Lung (tissue), 12 donors: ENCODE measurements around the gene ZNF536. TPM values are rescaled to one million over a fixed set of nuclear protein-coding genes. Genes with fewer than 3 reads are reported as not detected.

Source experiments
- ATAC-seq: fragments of 200-7000 bp; cut with Tn5 transposase; one replicate; pipeline ENCODE4 v1.9.1; 2020; ENCODE audit warnings: moderate number of reproducible peaks; ENCODE audit not compliant: insufficient read depth, low FRiP score
- DNase-seq, 3 donors: peaks; one replicate each; pipeline ENCODE4 v3.0.0-alpha.2; 2013 to 2017
- H3K27ac ChIP-seq, 2 donors: one replicate each; pipeline ENCODE4 v1.5.1; 2013; ENCODE audit warnings: mild to moderate bottlenecking in 2 of 2, moderate library complexity in 2 of 2, control low read depth in 1 of 2, inconsistent platforms in 1 of 2, low read depth in 1 of 2, low read length in 1 of 2
- H3K27me3 ChIP-seq, 3 donors: one replicate each; pipeline ENCODE4 v1.5.1; 2013; ENCODE audit warnings: low read length in 2 of 3; ENCODE audit not compliant: control insufficient read depth in 3 of 3, insufficient read depth in 3 of 3
- H3K36me3 ChIP-seq, 4 donors: one replicate each; pipeline ENCODE4 v1.5.1; 2013; ENCODE audit warnings: low read length in 4 of 4, mild to moderate bottlenecking in 1 of 4, moderate library complexity in 1 of 4; ENCODE audit not compliant: control insufficient read depth in 4 of 4, insufficient read depth in 4 of 4
- H3K4me1 ChIP-seq, 5 donors: one replicate each; pipeline ENCODE4 v1.5.1; 2013; ENCODE audit warnings: low read length in 5 of 5, mild to moderate bottlenecking in 2 of 5, moderate library complexity in 1 of 5; ENCODE audit not compliant: control insufficient read depth in 5 of 5, insufficient read depth in 5 of 5
- H3K4me3 ChIP-seq: one replicate; pipeline ENCODE4 v1.5.1; 2013; ENCODE audit warnings: mild to moderate bottlenecking, control low read depth, moderate library complexity
- H3K9ac ChIP-seq, 2 donors: one replicate each; pipeline ENCODE4 v1.5.1; 2013; ENCODE audit warnings: low read length in 2 of 2, control low read depth in 1 of 2; ENCODE audit not compliant: insufficient read depth in 1 of 2
- H3K9me3 ChIP-seq, 4 donors: one replicate each; pipeline ENCODE4 v1.5.1; 2013; ENCODE audit warnings: low read length in 3 of 4, mild to moderate bottlenecking in 1 of 4, moderate library complexity in 1 of 4; ENCODE audit not compliant: control insufficient read depth in 4 of 4, insufficient read depth in 3 of 4
- WGBS, 2 donors: extraction: QIAGEN DNeasy Blood & Tissue Kit; methylation state at CpG; one replicate each; pipeline ENCODE4 v1.1.7; 2013; 5-methylcytosine and 5-hydroxymethylcytosine counted together
- polyA plus RNA-seq, 2 donors: library from polyadenylated mRNA; stranded (reverse); fragments of 200-250 nt; gene quantifications; one replicate each; pipeline ENCODE4 v1.2.1, GENCODE V29; 2013
- total RNA-seq, 2 donors: library from RNA; depleted of rRNA in 1 of 2; stranded (reverse); fragments of >200 nt in 1 of 2; gene quantifications; one replicate each; pipeline ENCODE4 v1.2.1, GENCODE V29; 2014 to 2021
- TF ChIP-seq, protein P1 (sequence below): IDR thresholded peaks from 2 replicates; pipeline ENCODE4 v1.5.1; 2012; ENCODE audit warnings: mild to moderate bottlenecking; ENCODE audit errors: control extremely low read depth, extremely low read depth
- donor health status: control.
- donor health status: control.
- donor health status: Bipolar disorder and iron deficiency.
- donor health status: healthy.
- donor health status: DM: yes; HTN: yes; CAD: no.

The ZNF536 gene
- total and polyA plus RNA-seq, 4 donors = 0.07 to 5.6 (median 0.21) TPM

DNA sequence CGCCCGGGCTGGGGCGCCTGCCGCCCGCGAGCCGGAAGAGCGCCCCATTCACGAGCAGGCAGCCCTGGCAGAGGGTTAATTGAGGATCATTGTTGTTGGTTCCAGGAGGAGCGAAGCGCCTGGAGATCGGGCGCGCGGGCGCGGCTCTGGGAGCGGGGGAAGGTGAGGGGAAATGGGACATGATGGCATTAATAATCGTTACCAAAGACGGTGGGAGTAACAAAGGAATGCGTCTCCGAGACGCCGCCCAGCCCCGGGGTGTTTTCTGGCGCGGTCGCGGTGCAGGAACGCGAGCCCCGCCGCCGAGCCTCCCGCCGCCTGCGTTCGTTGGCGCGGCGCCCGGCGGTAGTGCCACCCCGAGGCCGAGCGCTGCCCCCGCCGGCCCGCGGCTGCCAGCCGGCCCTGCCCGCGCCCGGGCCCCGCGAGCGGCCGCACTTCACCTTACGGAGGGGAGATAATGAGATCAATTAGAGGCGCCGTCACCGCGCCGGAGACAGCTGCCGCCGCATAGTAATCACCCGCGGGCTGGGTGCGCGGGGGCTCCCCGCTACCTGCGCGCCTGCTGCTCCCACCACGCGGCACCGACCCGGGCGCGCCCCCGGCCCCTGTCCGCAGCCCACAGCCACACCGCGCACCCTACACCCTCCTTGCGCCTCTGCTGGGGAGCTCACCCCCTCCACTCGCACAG is 2.8 kb downstream of the ZNF536 start:
- WGBS, 2 donors = 3% methylated on average over 40 to 85 of the region's 85 CpGs
- H3K36me3 ChIP-seq = no peaks in the 10 kb centered on the region
- no peak overlapping the region for H3K27ac ChIP-seq
- ATAC-seq (no peak), DNase-seq (peak in 2 of 3 donors; percentile 50 to 62)
- no peak overlapping the region for H3K4me3 ChIP-seq
- H3K27me3 ChIP-seq = peaks cover 12 to 57% (median 15%) of the 10 kb centered on the region in 3 donors
- TF ChIP-seq, protein P1, sequence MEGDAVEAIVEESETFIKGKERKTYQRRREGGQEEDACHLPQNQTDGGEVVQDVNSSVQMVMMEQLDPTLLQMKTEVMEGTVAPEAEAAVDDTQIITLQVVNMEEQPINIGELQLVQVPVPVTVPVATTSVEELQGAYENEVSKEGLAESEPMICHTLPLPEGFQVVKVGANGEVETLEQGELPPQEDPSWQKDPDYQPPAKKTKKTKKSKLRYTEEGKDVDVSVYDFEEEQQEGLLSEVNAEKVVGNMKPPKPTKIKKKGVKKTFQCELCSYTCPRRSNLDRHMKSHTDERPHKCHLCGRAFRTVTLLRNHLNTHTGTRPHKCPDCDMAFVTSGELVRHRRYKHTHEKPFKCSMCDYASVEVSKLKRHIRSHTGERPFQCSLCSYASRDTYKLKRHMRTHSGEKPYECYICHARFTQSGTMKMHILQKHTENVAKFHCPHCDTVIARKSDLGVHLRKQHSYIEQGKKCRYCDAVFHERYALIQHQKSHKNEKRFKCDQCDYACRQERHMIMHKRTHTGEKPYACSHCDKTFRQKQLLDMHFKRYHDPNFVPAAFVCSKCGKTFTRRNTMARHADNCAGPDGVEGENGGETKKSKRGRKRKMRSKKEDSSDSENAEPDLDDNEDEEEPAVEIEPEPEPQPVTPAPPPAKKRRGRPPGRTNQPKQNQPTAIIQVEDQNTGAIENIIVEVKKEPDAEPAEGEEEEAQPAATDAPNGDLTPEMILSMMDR = no peak
- H3K9ac ChIP-seq = no peak overlapping the region
- peaks cover 0 to 7% (median 0%) of the 10 kb centered on the region in 4 donors for H3K9me3 ChIP-seq
- peaks cover 0 to 8% (median 3%) of the 10 kb centered on the region in 5 donors for H3K4me1 ChIP-seq

DNA sequence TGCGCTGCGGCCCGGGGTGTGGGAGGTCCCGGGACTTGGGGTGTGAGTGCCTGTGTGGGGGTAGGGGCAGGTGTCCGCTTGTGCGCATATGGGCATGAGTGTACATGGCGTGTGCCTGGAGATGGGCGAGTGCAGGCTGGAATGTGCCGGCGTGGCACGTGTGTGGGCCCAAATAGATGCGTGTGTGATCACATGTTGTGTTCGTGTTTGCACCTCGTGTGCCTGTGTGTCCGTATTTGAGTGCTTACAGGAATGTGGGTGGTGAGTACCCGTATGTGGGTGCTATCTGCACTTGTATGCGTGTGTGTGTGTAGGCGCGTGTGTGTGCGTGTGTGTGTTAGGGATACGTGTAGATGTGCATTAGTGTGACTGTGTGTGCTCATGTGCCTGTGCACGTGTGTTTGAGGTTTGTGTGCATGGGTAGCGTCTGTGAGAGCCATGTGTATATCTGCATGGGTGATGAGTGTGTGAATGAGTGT is 3.4 kb downstream of the ZNF536 start:
- H3K4me3 ChIP-seq = no peak overlapping the region
- H3K4me1 ChIP-seq = peaks cover 0 to 8% (median 3%) of the 10 kb centered on the region in 5 donors
- H3K9me3 ChIP-seq = peaks cover 0 to 7% (median 0%) of the 10 kb centered on the region in 4 donors
- 56 to 71% methylated on average over 23 of the region's 23 CpGs for WGBS, 2 donors
- ATAC-seq (no peak), DNase-seq (no peak)
- H3K27ac ChIP-seq = no peak overlapping the region
- TF ChIP-seq, protein P1 = no peak
- no peaks in the 10 kb centered on the region for H3K36me3 ChIP-seq
- no peak overlapping the region for H3K9ac ChIP-seq
- peaks cover 12 to 53% (median 15%) of the 10 kb centered on the region in 3 donors for H3K27me3 ChIP-seq

DNA sequence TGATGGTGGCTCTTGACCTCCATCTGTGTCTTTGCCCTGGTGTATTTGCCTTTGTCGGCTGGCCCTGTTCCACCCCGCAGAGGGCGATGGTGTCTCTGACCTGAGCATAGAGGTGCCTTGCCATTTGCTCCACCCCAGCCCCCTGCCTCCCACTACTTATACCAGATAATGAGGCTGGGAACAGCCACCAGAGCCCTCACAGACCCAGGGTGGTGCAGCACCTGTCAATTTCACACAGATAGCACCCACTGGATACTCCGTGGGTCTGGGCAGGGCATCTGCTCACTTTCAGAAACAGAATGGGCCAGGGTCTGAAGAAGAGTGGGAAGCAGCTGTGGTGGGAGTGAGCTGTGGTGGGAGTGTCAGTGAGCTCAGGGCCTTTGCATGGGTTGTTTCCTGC is 4.1 kb downstream of the ZNF536 start:
- Histone ChIP-seq H3K27me3 (peaks cover 12 to 49% (median 15%) of the 10 kb centered on the region in 3 donors), H3K27ac (no peak overlapping the region), H3K9me3 (peaks cover 0 to 7% (median 0%) of the 10 kb centered on the region in 4 donors), H3K9ac (no peak overlapping the region), H3K4me3 (no peak overlapping the region), H3K36me3 (no peaks in the 10 kb centered on the region), H3K4me1 (peaks cover 0 to 8% (median 3%) of the 10 kb centered on the region in 5 donors)
- DNase-seq (no peak), ATAC-seq (no peak)
- TF ChIP-seq, protein P1 = no peak
- WGBS, 2 donors = 65 to 73% methylated on average over 4 of the region's 4 CpGs
